Muscle layer of duodenum (tissue), 2 donors: Measurements from ENCODE around the gene AJUBA.
A peak's percentile ranks its signal among the peaks of the same experiment; 100 is the strongest.
"Not testable (repeated sequence)": the region's sequence is repeated elsewhere in the genome, so short reads cannot be mapped to it uniquely, and the experiment has no call there.

Experiments used
- H3K27ac ChIP-seq: one replicate; pipeline ENCODE4 v1.7.0; 2013; ENCODE audit warnings: mild to moderate bottlenecking, low read length
- H3K27me3 ChIP-seq: one replicate; pipeline ENCODE4 v1.7.0; 2013; ENCODE audit warnings: low read depth, mild to moderate bottlenecking, control low read depth, low read length
- H3K36me3 ChIP-seq, 2 donors: one replicate each; pipeline ENCODE4 v1.7.0; 2013; ENCODE audit warnings: low read length in 2 of 2, control low read depth in 1 of 2, mild to moderate bottlenecking in 1 of 2; ENCODE audit not compliant: insufficient read depth in 2 of 2, control insufficient read depth in 1 of 2
- H3K4me1 ChIP-seq, 2 donors: one replicate each; pipeline ENCODE4 v1.7.0; 2013; ENCODE audit warnings: low read length in 2 of 2, mild to moderate bottlenecking in 2 of 2, control low read depth in 1 of 2, moderate library complexity in 1 of 2; ENCODE audit not compliant: insufficient read depth in 2 of 2, control insufficient read depth in 1 of 2
- H3K4me3 ChIP-seq, 2 donors: one replicate each; pipeline ENCODE4 v1.7.0; 2013; ENCODE audit warnings: low read length in 2 of 2, low read depth in 1 of 2, mild to moderate bottlenecking in 1 of 2
- H3K9me3 ChIP-seq, 2 donors: one replicate each; pipeline ENCODE4 v1.7.0; 2013; ENCODE audit warnings: low read length in 2 of 2, control low read depth in 1 of 2, mild to moderate bottlenecking in 1 of 2; ENCODE audit not compliant: control insufficient read depth in 1 of 2
- donor health status: healthy.

The AJUBA gene

DNA sequence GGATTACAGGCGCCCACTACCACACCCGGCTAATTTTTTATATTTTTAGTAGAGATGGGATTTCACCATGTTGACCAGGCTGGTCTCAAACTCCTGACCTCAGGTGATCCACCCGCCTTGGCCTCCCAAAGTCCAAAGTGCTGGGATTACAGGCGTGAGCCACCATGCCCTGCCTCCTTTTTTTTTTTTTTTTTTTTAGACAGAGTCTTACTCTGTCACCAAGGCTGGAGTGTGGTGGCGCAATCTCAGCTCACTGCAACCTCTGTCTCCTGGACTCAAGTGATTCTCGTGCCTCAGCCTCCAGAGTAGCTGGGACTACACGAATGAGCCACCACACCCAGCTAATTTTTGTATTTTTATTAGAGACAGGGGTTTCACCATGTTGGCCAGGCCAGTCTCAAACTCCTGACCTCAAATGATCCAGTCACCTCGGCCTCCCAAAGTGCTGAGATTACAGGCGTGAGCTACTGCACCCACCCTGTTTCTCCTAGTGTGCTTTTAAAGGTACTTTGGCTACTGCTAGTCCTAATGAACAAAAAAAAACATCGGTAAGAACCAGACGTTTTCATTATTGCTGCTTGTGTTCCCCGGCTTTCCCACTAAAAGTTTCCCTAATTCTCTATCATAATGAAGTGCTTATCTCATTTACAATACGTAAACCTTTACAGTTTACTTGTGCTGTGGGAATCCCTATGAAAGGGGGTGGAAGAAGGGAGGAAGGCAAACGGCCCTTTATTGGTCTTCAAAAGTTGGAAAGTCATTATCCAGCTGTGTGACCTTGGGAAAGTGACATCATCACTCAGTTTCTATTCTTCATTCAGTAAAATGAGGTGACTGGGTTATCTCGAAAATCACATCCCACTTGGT lies 16.2 kb downstream of the AJUBA start:
- H3K4me1 ChIP-seq, H3K27me3 ChIP-seq, H3K4me3 ChIP-seq, H3K27ac ChIP-seq, H3K9me3 ChIP-seq, H3K36me3 ChIP-seq: not testable (repeated sequence)

- Histone ChIP-seq H3K36me3 (no peaks in the 10 kb centered on the region), H3K4me1 (no peaks in the 10 kb centered on the region), H3K9me3 (no peaks in the 10 kb centered on the region), H3K27ac (no peak overlapping the region), H3K27me3 (no peaks in the 10 kb centered on the region), H3K4me3 (no peak overlapping the region)
Measured at GRCh38 chr14:22962061-22962676, 20.2 kb downstream of the AJUBA start.

DNA sequence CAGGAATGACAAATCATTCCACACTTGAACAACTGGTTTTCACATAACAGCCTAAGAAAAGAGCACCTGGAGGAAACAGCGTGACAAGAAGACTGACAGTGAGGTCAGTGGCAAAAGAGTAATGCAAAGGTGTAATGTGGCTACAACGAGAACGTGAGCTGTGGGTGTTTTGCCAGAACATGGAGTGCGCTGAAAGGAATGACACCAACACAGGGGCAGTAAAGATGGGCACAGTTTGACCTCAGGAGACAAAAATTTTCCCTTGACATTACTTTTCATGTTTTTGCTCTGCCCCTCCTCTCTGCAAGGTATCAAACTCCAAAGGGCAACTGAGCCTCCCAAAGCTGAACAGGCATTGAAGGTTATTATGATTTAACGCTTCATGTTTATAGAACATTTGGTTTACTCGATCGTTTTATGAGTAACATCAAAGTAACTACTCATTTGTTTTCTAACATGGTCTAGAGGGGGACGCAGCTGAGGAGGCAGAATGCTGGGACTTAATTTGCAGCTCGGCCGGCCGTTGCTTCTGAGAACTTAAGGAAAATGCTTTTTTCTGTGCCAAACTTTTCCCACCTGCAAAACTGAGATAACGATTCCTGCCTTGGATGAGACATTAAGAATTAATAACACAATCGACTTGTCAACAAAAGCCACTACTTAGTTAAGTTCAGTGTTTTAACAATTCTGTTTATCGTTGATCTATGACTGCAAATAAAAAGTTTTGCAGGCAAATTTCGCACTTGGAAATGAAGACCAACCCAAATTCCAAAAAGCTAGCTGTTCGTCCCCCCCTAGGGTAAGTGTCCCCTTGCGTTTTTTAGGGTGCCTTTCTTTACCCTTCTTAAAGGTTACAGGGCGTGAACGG lies 26.4 kb downstream of the AJUBA start:
- Histone ChIP-seq H3K4me3 (peak overlapping the region; percentile 83 to 91), H3K27me3 (no peaks in the 10 kb centered on the region), H3K27ac (peak overlapping the region; percentile 96), H3K4me1 (peaks cover 6 to 8% of the 10 kb centered on the region in 2 donors), H3K9me3 (no peaks in the 10 kb centered on the region), H3K36me3 (peaks cover 12 to 18% of the 10 kb centered on the region in 2 donors)

GRCh38 chr14:22952418-22952817 lies 29.9 kb downstream of the AJUBA start:
- Histone ChIP-seq H3K27ac (no peak overlapping the region), H3K36me3 (peaks cover 19 to 33% of the 10 kb centered on the region in 2 donors), H3K27me3 (no peaks in the 10 kb centered on the region), H3K9me3 (no peaks in the 10 kb centered on the region), H3K4me1 (peaks cover 6 to 8% of the 10 kb centered on the region in 2 donors), H3K4me3 (no peak overlapping the region)

GRCh38 chr14:22951795-22952194 lies 30.6 kb downstream of the AJUBA start:
- not testable (repeated sequence) for H3K9me3 ChIP-seq, H3K4me3 ChIP-seq, H3K4me1 ChIP-seq, H3K27ac ChIP-seq, H3K27me3 ChIP-seq
- peaks cover 23 to 39% of the 10 kb centered on the region in 2 donors for H3K36me3 ChIP-seq

DNA sequence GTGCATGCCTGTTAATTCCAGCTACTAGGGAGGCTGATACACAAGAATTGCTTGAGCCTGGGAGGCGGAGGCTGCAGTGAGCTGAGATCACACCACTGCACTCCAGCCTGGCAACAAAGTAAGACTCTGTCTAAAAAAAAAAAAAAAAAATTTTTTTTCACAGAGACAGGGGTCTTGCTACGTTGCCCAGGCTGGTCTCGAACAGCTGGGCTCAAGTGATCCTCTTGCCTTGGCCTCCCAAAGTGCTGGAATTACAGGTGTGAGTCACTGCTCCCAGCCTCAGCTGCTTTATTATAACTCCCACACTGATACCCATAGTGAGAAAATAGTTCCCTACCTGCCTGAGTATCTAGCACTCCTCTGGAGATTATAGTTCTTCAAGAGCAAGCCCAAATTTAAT lies 36.7 kb downstream of the AJUBA start:
- Histone ChIP-seq H3K27me3 (no peaks in the 10 kb centered on the region), H3K4me3 (no peak overlapping the region), H3K9me3 (no peaks in the 10 kb centered on the region), H3K27ac (no peak overlapping the region), H3K4me1 (no peaks in the 10 kb centered on the region), H3K36me3 (peaks cover 18 to 38% of the 10 kb centered on the region in 2 donors)

GRCh38 chr14:22939684-22940083 lies 42.7 kb downstream of the AJUBA start:
- Histone ChIP-seq H3K27ac (no peak overlapping the region), H3K4me1 (no peaks in the 10 kb centered on the region), H3K36me3 (peaks cover 0 to 6% of the 10 kb centered on the region in 2 donors), H3K4me3 (no peak overlapping the region), H3K27me3 (no peaks in the 10 kb centered on the region), H3K9me3 (no peaks in the 10 kb centered on the region)

- H3K4me3 ChIP-seq: no peak overlapping the region
- no peaks in the 10 kb centered on the region for H3K27me3 ChIP-seq
- peaks cover 0 to 5% of the 10 kb centered on the region in 2 donors for H3K4me1 ChIP-seq
- H3K27ac ChIP-seq: no peak overlapping the region
- no peaks in the 10 kb centered on the region for H3K36me3 ChIP-seq
- no peaks in the 10 kb centered on the region for H3K9me3 ChIP-seq
Measured at GRCh38 chr14:22935156-22935555, 47.2 kb downstream of the AJUBA start.

- H3K9me3 ChIP-seq: no peaks in the 10 kb centered on the region
- H3K27ac ChIP-seq: no peak overlapping the region
- no peaks in the 10 kb centered on the region for H3K27me3 ChIP-seq
- no peak overlapping the region for H3K4me3 ChIP-seq
- H3K36me3 ChIP-seq: no peaks in the 10 kb centered on the region
- H3K4me1 ChIP-seq: peaks cover 11 to 20% of the 10 kb centered on the region in 2 donors
Measured at GRCh38 chr14:22932146-22932545, 50.2 kb downstream of the AJUBA start.

- peaks cover 11 to 20% of the 10 kb centered on the region in 2 donors for H3K4me1 ChIP-seq
- H3K9me3 ChIP-seq: no peaks in the 10 kb centered on the region
- no peaks in the 10 kb centered on the region for H3K27me3 ChIP-seq
- peaks cover 5 to 9% of the 10 kb centered on the region in 2 donors for H3K36me3 ChIP-seq
- peak overlapping the region; percentile 93 for H3K27ac ChIP-seq
- peak overlapping the region; percentile 93 to 98 for H3K4me3 ChIP-seq
Measured at GRCh38 chr14:22929961-22930364, 52.4 kb downstream of the AJUBA start.
